H1 (cell line): ENCODE data around the gene RIN2. TPM values are rescaled to one million over a fixed set of nuclear protein-coding genes. Genes with fewer than 3 reads are reported as not detected.

Source experiments
- CTCF ChIA-PET: fragments of 300-600 bp; sonication (Branson Sonifier 250); formaldehyde crosslinking; loops from one replicate; lab custom pipeline; 2021; ENCODE audit not compliant: partially characterized antibody; lab: Charles Lee
- POLR2A ChIA-PET: fragments of 300-600 bp; sonication (Branson Sonifier 250); formaldehyde crosslinking; loops from one replicate; lab custom pipeline; 2021; ENCODE audit warnings: inconsistent platforms; ENCODE audit not compliant: partially characterized antibody; lab: Charles Lee
- DNase-seq, 2 experiments: peaks; one replicate each; pipeline versions ENCODE4 v3.0.0 to v3.0.0-alpha.2; 2010 to 2022; ENCODE audit warnings: low spot score in 2 of 2, low read depth in 1 of 2, mixed read lengths in 1 of 2
- FAIRE-seq: peaks from 2 replicates; lab custom pipeline; 2011; peaks lifted over from hg19 to GRCh38; lab: Jason Lieb, UNC
- H2AFZ ChIP-seq: 2 replicates; pipeline ENCODE4 v1.8.1; 2012; ENCODE audit warnings: low read length, inconsistent platforms
- H2AK5ac ChIP-seq: 2 replicates; pipeline ENCODE4 v1.6.1; 2013; ENCODE audit warnings: low read depth, low read length
- H2BK120ac ChIP-seq: replicated peaks from 2 replicates; pipeline ENCODE3; 2013; ENCODE audit warnings: low read depth, low read length, inconsistent platforms
- H2BK12ac ChIP-seq: 2 replicates; pipeline ENCODE4 v1.6.1; 2013; ENCODE audit warnings: low read depth, low read length
- H2BK15ac ChIP-seq: 2 replicates; pipeline ENCODE4 v1.6.1; 2013; ENCODE audit warnings: low read length
- H2BK20ac ChIP-seq: 2 replicates; pipeline ENCODE4 v1.6.1; 2013; ENCODE audit warnings: low read length
- H2BK5ac ChIP-seq: 2 replicates; pipeline ENCODE4 v1.6.1; 2013; ENCODE audit warnings: low read depth, low read length
- H3K14ac ChIP-seq: 2 replicates; pipeline ENCODE4 v1.6.1; 2013; ENCODE audit warnings: inconsistent platforms; ENCODE audit not compliant: insufficient read length
- H3K18ac ChIP-seq: 2 replicates; pipeline ENCODE4 v1.6.1; 2013; ENCODE audit warnings: low read length; ENCODE audit errors: extremely low read depth
- H3K23ac ChIP-seq: 2 replicates; pipeline ENCODE4 v1.6.1; 2013; ENCODE audit warnings: inconsistent platforms; ENCODE audit not compliant: insufficient read length
- H3K23me2 ChIP-seq: 2 replicates; pipeline ENCODE4 v1.6.1; 2013; ENCODE audit warnings: low read depth, low read length
- H3K27ac ChIP-seq: 2 replicates; pipeline ENCODE4 v1.6.1; 2011; ENCODE audit warnings: low read depth, low read length, inconsistent platforms
- H3K27me3 ChIP-seq, 4 experiments: replicated peaks in 1 of 4; 1 replicate in 1 of 4; 2 replicates in 3 of 4; pipeline versions ENCODE4 v1.6.1 to v1.8.1; 2011 to 2013; ENCODE audit warnings: low read length in 3 of 4, mild to moderate bottlenecking in 3 of 4, inconsistent platforms in 2 of 4, mixed read lengths in 2 of 4, moderate library complexity in 1 of 4; ENCODE audit not compliant: control insufficient read depth in 3 of 4, insufficient read depth in 3 of 4; ENCODE audit errors: extremely low read depth in 1 of 4
- H3K36me3 ChIP-seq, 4 experiments: 2 replicates each; pipeline versions ENCODE4 v1.6.1 to v1.8.1; 2011 to 2013; ENCODE audit warnings: mild to moderate bottlenecking in 4 of 4, low read length in 3 of 4, moderate library complexity in 2 of 4, control low read depth in 1 of 4, inconsistent platforms in 1 of 4; ENCODE audit not compliant: insufficient read depth in 4 of 4, control insufficient read depth in 2 of 4
- H3K4ac ChIP-seq: replicated peaks from 2 replicates; pipeline ENCODE3; 2013; ENCODE audit warnings: low read length, low read depth, mixed read lengths, inconsistent platforms; ENCODE audit not compliant: insufficient read length
- H3K4me1 ChIP-seq, 4 experiments: replicated peaks in 1 of 4; 1 replicate in 1 of 4; 2 replicates in 3 of 4; pipeline versions ENCODE4 v1.6.1 to v1.8.1; 2011 to 2013; ENCODE audit warnings: low read length in 3 of 4, inconsistent platforms in 2 of 4, mixed read lengths in 1 of 4; ENCODE audit not compliant: insufficient read depth in 4 of 4, control insufficient read depth in 3 of 4
- H3K4me2 ChIP-seq, 2 experiments: 2 replicates each; pipeline versions ENCODE4 v1.6.1 to v1.8.1; 2011 to 2013; ENCODE audit warnings: low read depth in 2 of 2, low read length in 2 of 2, control low read depth in 1 of 2, inconsistent platforms in 1 of 2, mild to moderate bottlenecking in 1 of 2; ENCODE audit not compliant: insufficient read depth in 1 of 2
- H3K4me3 ChIP-seq, 4 experiments: fragments of 200-600, 300-600 bp in 1 of 4; sonication (generic), shearing (Covaris generic), sonication (Bioruptor Twin) in 1 of 4; 2 replicates each; pipeline versions ENCODE4 v1.5.1 to v1.8.1; 2011 to 2016; ENCODE audit warnings: low read length in 4 of 4, low read depth in 3 of 4, control low read depth in 2 of 4, inconsistent platforms in 2 of 4, mild to moderate bottlenecking in 2 of 4, mixed read lengths in 1 of 4, moderate library complexity in 1 of 4; ENCODE audit not compliant: insufficient read depth in 2 of 4; ENCODE audit errors: extremely low read depth in 1 of 4
- H3K56ac ChIP-seq: replicated peaks from 2 replicates; pipeline ENCODE3; 2013; ENCODE audit warnings: low read depth, mild to moderate bottlenecking, mixed read lengths, low read length, inconsistent platforms; ENCODE audit not compliant: insufficient read length
- H3K79me1 ChIP-seq: 2 replicates; pipeline ENCODE4 v1.6.1; 2013; ENCODE audit warnings: low read depth, low read length, control low read depth
- H3K79me2 ChIP-seq, 2 experiments: 2 replicates each; pipeline versions ENCODE4 v1.6.1 to v1.8.1; 2012 to 2013; ENCODE audit warnings: low read length in 2 of 2, mild to moderate bottlenecking in 2 of 2, inconsistent platforms in 1 of 2; ENCODE audit not compliant: insufficient read depth in 2 of 2, control insufficient read depth in 1 of 2
- H3K9ac ChIP-seq, 4 experiments: replicated peaks in 1 of 4; 1 replicate in 1 of 4; 2 replicates in 3 of 4; pipeline versions ENCODE4 v1.6.1 to v1.8.1; 2011 to 2013; ENCODE audit warnings: low read depth in 3 of 4, low read length in 3 of 4, control low read depth in 2 of 4, mild to moderate bottlenecking in 2 of 4, moderate library complexity in 2 of 4, inconsistent platforms in 1 of 4; ENCODE audit errors: extremely low read depth in 1 of 4
- H3K9me3 ChIP-seq, 2 experiments: 2 replicates each; pipeline versions ENCODE4 v1.6.1 to v1.8.1; 2012 to 2013; ENCODE audit warnings: mild to moderate bottlenecking in 2 of 2, moderate library complexity in 2 of 2, control low read depth in 1 of 2, inconsistent platforms in 1 of 2, low read depth in 1 of 2, low read length in 1 of 2, mixed read lengths in 1 of 2; ENCODE audit not compliant: insufficient read depth in 2 of 2
- H4K20me1 ChIP-seq, 2 experiments: replicated peaks in 1 of 2; 2 replicates each; pipeline versions ENCODE3 to v1.8.1; 2011 to 2013; ENCODE audit warnings: inconsistent platforms in 2 of 2, low read length in 2 of 2, mild to moderate bottlenecking in 1 of 2; ENCODE audit not compliant: insufficient read depth in 2 of 2, control insufficient read depth in 1 of 2
- H4K5ac ChIP-seq: 2 replicates; pipeline ENCODE4 v1.6.1; 2013; ENCODE audit warnings: low read length, low read depth, mixed read lengths, inconsistent platforms; ENCODE audit not compliant: insufficient read length
- H4K8ac ChIP-seq: 2 replicates; pipeline ENCODE4 v1.8.0; 2013; ENCODE audit warnings: mild to moderate bottlenecking, moderate library complexity, low read length, inconsistent platforms; ENCODE audit not compliant: insufficient read depth; ENCODE audit errors: extremely low read depth
- H4K91ac ChIP-seq: replicated peaks from 2 replicates; pipeline ENCODE3; 2013; ENCODE audit warnings: low read length, mixed read lengths, inconsistent platforms; ENCODE audit not compliant: insufficient read length
- CREB1 ChIP-seq: IDR thresholded peaks from 2 replicates; pipeline ENCODE4 v1.6.1; 2012; ENCODE audit warnings: inconsistent platforms
- EGR1 ChIP-seq: IDR thresholded peaks from 2 replicates; pipeline ENCODE4 v1.6.1; 2011; ENCODE audit warnings: low read depth, low read length, borderline replicate concordance
- SUZ12 ChIP-seq: fragments of 200-600 bp; sonication (generic); IDR thresholded peaks from 2 replicates; pipeline ENCODE4 v1.6.1; 2012; ENCODE audit warnings: mild to moderate bottlenecking, inconsistent platforms, low read length, moderate library complexity, mixed read lengths
- TBP ChIP-seq: IDR thresholded peaks from 2 replicates; pipeline ENCODE4 v1.6.1; 2011; ENCODE audit warnings: low read depth, low read length, improper control_type of control experiment
- WGBS, 2 experiments: shearing (Covaris generic) in 1 of 2; methylation state at CpG; one replicate each; pipeline versions ENCODE4 v1.1.6 to v1.1.7; 2013 to 2015; ENCODE audit warnings: low lambda C conversion rate in 2 of 2, mixed read lengths in 2 of 2, inconsistent platforms in 1 of 2, low coverage in 1 of 2, missing lambda C conversion rate in 1 of 2; ENCODE audit not compliant: insufficient replicate concordance in 2 of 2, insufficient coverage in 1 of 2, insufficient read length in 1 of 2; ENCODE audit errors: extremely low coverage in 1 of 2, missing lambda C conversion rate in 1 of 2; 5-methylcytosine and 5-hydroxymethylcytosine counted together
- polyA plus RNA-seq, 7 experiments: library from polyadenylated mRNA; depleted of rRNA in 3 of 7; stranded (reverse) in 5 of 7; unstranded in 2 of 7; fragments of >200 nt in 5 of 7; fragments of 200-250 nt in 2 of 7; gene quantifications; 1 replicate in 5 of 7; 2 replicates in 1 of 7; 4 replicates in 1 of 7; pipeline versions ENCODE4 v1.2.1 to v1.2.3, GENCODE V29; 2011 to 2013; ENCODE audit warnings: missing spikeins in 2 of 7, mixed read lengths in 2 of 7
- total RNA-seq: library from RNA; stranded (reverse); fragmentation: NEBNext Ultra II Directional; extraction: Animal tissue kit (Norgen Biotek cat#: 25700); gene quantifications from 2 replicates; pipeline ENCODE4 v1.2.1, GENCODE V29; 2021

The RIN2 gene
- total and polyA plus RNA-seq, 2 of the 8 experiments (the other 6 are each of a cell fraction or from before 2014, with no cell fraction given) = 0.20 to 1.3 TPM

GRCh38 chr20:19745584-19745983 lies 12.5 kb upstream of the RIN2 start:
- Histone ChIP-seq H2AK5ac (no peak overlapping the region), H3K36me3 (no peaks in the 10 kb centered on the region), H3K18ac (no peak overlapping the region), H4K20me1 (no peaks in the 10 kb centered on the region), H3K4me2 (no peak overlapping the region), H2AFZ (no peak overlapping the region), H4K8ac (no peak overlapping the region), H3K9me3 (peaks cover 4 to 9% of the 10 kb centered on the region in 2 experiments; a peak in 2 of 4 replicates), H3K79me2 (no peaks in the 10 kb centered on the region), H2BK5ac (no peak overlapping the region), H3K27me3 (no peaks in the 10 kb centered on the region; a peak in 1 of 7 replicates), H3K4ac (no peak overlapping the region), H3K79me1 (no peaks in the 10 kb centered on the region; the same call in 1 of the 2 replicates), H3K27ac (no peak overlapping the region), H3K4me1 (peaks cover 0 to 5% (median 2%) of the 10 kb centered on the region in 4 experiments; a peak in 3 of 7 replicates), H3K4me3 (no peak overlapping the region), H3K9ac (no peak overlapping the region), H2BK15ac (no peak overlapping the region), H2BK20ac (no peak overlapping the region), H3K14ac (no peak overlapping the region), H3K56ac (no peak overlapping the region), H4K5ac (no peak overlapping the region), H3K23me2 (no peaks in the 10 kb centered on the region), H2BK12ac (no peak overlapping the region), H4K91ac (no peak overlapping the region), H3K23ac (no peak overlapping the region), H2BK120ac (no peak overlapping the region)
- TF ChIP-seq CREB1 (no peak), EGR1 (no peak), TBP (no peak), SUZ12 (no peak)
- ChIA-PET CTCF (interaction anchor here (0.9 kb wide), 1 partner anchor 38 kb away, joined by 4 read pairs; no protein-coding TSS in a partner anchor), POLR2A (no interaction called here)
- 94% methylated on average over 1 of the region's 1 CpG; no CpG with 5 or more reads in 1 of the 2 experiments for WGBS, 2 experiments
- FAIRE-seq (no peak), DNase-seq (no peak)
